Tibial artery (tissue), 4 donors: ENCODE data around the gene OMP.

Experiments
- DNase-seq, 2 donors: peaks; one replicate each; pipeline ENCODE4 v3.0.0-alpha.2; 2019
- H3K27ac ChIP-seq, 2 donors: fragments of 200-600 bp; sonication (generic) in 1 of 2; 1 replicate in 1 of 2; 2 replicates in 1 of 2; pipeline ENCODE4 v1.5.1; 2018 to 2019; ENCODE audit warnings: mild to moderate bottlenecking in 1 of 2
- H3K27me3 ChIP-seq, 2 donors: fragments of 200-600 bp; sonication (generic) in 1 of 2; one replicate each; pipeline versions ENCODE4 v1.5.1 to v1.6.0; 2016 to 2019
- H3K36me3 ChIP-seq, 3 donors: fragments of 200-600 bp; sonication (generic) in 2 of 3; one replicate each; pipeline ENCODE4 v1.5.1; 2016 to 2019; ENCODE audit warnings: mild to moderate bottlenecking in 2 of 3
- H3K4me1 ChIP-seq, 4 donors: fragments of 200-600 bp; sonication (generic) in 2 of 4; 1 replicate in 3 of 4; 2 replicates in 1 of 4; pipeline ENCODE4 v1.5.1; 2016 to 2019
- H3K4me3 ChIP-seq, 2 donors: fragments of 200-600 bp; sonication (generic) in 1 of 2; 1 replicate in 1 of 2; 2 replicates in 1 of 2; pipeline ENCODE4 v1.5.1; 2018 to 2019; ENCODE audit warnings: mild to moderate bottlenecking in 2 of 2
- H3K9me3 ChIP-seq, 3 donors: fragments of 200-600 bp; sonication (generic) in 1 of 3; one replicate each; pipeline ENCODE4 v1.5.1; 2016 to 2019
- intact Hi-C: fragments of 100-400 bp; cut with DNase I; formaldehyde crosslinking; loops from one replicate; pipeline ENCODE4 v1.15.0; 2023; ENCODE audit warnings: low total_unique reads
- TF ChIP-seq, protein P1 (sequence below), 2 experiments: fragments of 200-600 bp in 1 of 2; fragments of 450-650 bp in 1 of 2; IDR thresholded peaks; one replicate each; pipeline ENCODE4 v1.5.1; 2017 to 2019; ENCODE audit warnings: antibody characterized with exemption in 2 of 2, mild to moderate bottlenecking in 1 of 2, moderate library complexity in 1 of 2

Gene OMP

GRCh38 chr11:77120571-77120970 is 17.9 kb downstream of the OMP start:
- H3K4me1 ChIP-seq, result no peaks in the 10 kb centered on the region
- no peaks in the 10 kb centered on the region for H3K27me3 ChIP-seq
- no peaks in the 10 kb centered on the region for H3K9me3 ChIP-seq
- no peak overlapping the region for H3K4me3 ChIP-seq
- H3K36me3 ChIP-seq, result peaks cover 0 to 69% (median 36%) of the 10 kb centered on the region in 3 donors
- H3K27ac ChIP-seq, result no peak overlapping the region
- intact Hi-C loops, result no loop called here
- TF ChIP-seq, protein P1, sequence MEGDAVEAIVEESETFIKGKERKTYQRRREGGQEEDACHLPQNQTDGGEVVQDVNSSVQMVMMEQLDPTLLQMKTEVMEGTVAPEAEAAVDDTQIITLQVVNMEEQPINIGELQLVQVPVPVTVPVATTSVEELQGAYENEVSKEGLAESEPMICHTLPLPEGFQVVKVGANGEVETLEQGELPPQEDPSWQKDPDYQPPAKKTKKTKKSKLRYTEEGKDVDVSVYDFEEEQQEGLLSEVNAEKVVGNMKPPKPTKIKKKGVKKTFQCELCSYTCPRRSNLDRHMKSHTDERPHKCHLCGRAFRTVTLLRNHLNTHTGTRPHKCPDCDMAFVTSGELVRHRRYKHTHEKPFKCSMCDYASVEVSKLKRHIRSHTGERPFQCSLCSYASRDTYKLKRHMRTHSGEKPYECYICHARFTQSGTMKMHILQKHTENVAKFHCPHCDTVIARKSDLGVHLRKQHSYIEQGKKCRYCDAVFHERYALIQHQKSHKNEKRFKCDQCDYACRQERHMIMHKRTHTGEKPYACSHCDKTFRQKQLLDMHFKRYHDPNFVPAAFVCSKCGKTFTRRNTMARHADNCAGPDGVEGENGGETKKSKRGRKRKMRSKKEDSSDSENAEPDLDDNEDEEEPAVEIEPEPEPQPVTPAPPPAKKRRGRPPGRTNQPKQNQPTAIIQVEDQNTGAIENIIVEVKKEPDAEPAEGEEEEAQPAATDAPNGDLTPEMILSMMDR (IDR thresholded peaks at IDR 0.05), result no peak
- no peak for DNase-seq

DNA sequence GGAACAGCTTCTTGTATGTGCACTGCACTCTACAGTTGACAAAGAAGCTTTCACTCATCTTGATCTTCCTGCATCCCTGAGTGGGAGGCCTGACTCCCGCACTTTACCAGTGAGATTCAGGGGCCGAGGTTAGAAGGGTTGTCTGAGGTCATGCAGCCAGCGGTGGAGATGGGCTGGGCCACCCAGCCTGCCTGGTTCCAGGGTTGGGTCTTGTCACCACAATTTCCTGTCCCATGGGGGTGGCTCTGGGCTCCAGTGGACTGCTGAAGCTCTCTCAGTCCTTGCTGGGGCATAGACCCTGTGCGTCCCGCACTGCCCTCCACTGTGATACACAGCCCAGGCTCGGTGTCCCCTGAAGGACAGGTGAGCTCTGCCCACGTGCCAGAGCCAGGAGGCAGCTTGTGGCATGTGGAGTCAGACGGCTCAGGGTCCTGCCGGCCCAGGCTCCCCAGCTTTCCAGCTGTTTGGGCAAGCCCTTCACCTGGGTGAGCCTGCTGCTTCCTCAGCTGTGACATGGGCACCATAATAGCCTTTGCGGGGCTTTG is 18.5 kb downstream of the OMP start:
- no peaks in the 10 kb centered on the region for H3K9me3 ChIP-seq
- H3K4me1 ChIP-seq, result no peaks in the 10 kb centered on the region
- H3K4me3 ChIP-seq, result no peak overlapping the region
- TF ChIP-seq, protein P1 (IDR thresholded peaks at IDR 0.05), result no peak
- no peak for DNase-seq
- H3K27me3 ChIP-seq, result no peaks in the 10 kb centered on the region
- intact Hi-C loops, result no loop called here
- H3K27ac ChIP-seq, result no peak overlapping the region
- H3K36me3 ChIP-seq, result peaks cover 0 to 65% (median 36%) of the 10 kb centered on the region in 3 donors

- no peak overlapping the region for H3K4me3 ChIP-seq
- H3K4me1 ChIP-seq, result peaks cover 0 to 5% (median 4%) of the 10 kb centered on the region in 4 donors
- H3K27ac ChIP-seq, result no peak overlapping the region
- H3K27me3 ChIP-seq, result no peaks in the 10 kb centered on the region
- intact Hi-C loops, result no loop called here
- TF ChIP-seq, protein P1 (IDR thresholded peaks at IDR 0.05), result no peak
- H3K36me3 ChIP-seq, result peaks cover 0 to 65% (median 36%) of the 10 kb centered on the region in 3 donors
- no peaks in the 10 kb centered on the region for H3K9me3 ChIP-seq
- no peak for DNase-seq
Observed at GRCh38 chr11:77121876-77122575, 19.4 kb downstream of the OMP start.

DNA sequence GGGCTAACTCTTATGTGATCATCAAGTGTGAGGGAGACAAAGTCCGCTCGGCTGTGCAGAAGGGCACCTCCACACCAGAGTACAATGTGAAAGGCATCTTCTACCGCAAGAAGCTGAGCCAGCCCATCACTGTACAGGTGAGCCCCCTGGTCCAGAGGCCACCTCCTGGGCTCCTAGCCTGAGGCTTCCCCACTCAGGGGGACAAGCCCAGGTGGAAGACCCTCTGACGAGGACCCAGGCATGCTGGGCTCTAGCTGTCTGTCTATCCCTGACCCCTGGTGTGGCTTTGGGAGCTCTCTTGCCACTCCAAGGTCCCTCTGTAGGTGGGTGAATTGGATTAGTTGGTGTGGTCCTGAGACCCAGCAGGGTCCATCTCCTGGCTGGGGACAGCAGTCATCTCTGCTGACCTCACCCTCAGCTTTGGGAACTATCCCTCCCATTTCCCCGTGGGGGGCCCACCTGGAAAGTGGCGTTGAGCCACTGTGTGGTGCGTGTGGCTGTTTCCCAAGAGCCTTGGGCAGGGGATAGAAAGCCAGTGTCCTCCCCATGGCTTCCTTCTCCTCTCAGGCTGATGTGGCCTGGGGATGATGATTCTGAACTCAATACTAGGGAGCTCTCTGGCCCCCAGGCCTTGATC is 20.1 kb downstream of the OMP start:
- Histone ChIP-seq H3K4me1 (peaks cover 0 to 12% (median 10%) of the 10 kb centered on the region in 4 donors), H3K9me3 (no peaks in the 10 kb centered on the region), H3K4me3 (no peak overlapping the region), H3K27ac (no peak overlapping the region), H3K27me3 (no peaks in the 10 kb centered on the region), H3K36me3 (peaks cover 0 to 64% (median 36%) of the 10 kb centered on the region in 3 donors)
- TF ChIP-seq, protein P1 (IDR thresholded peaks at IDR 0.05), result no peak
- DNase-seq, result no peak
- intact Hi-C loops, result no loop called here

GRCh38 chr11:77123591-77123990 is 21.0 kb downstream of the OMP start:
- DNase-seq, result no peak
- peaks cover 0 to 55% (median 32%) of the 10 kb centered on the region in 3 donors for H3K36me3 ChIP-seq
- no peaks in the 10 kb centered on the region for H3K9me3 ChIP-seq
- H3K4me1 ChIP-seq, result peaks cover 0 to 21% (median 18%) of the 10 kb centered on the region in 4 donors
- TF ChIP-seq, protein P1 (IDR thresholded peaks at IDR 0.05), result no peak
- intact Hi-C loops, result no loop called here
- H3K27me3 ChIP-seq, result no peaks in the 10 kb centered on the region
- H3K27ac ChIP-seq, result no peak overlapping the region
- H3K4me3 ChIP-seq, result no peak overlapping the region
